Muscle layer of duodenum (tissue), 2 donors: ENCODE results near the gene OR4K17.
"Not testable (repeated sequence)": the region's sequence is repeated elsewhere in the genome, so short reads cannot be mapped to it uniquely, and the experiment has no call there.

Experiments used
- H3K27ac ChIP-seq: one replicate; pipeline ENCODE4 v1.7.0; 2013; ENCODE audit warnings: mild to moderate bottlenecking, low read length
- H3K27me3 ChIP-seq: one replicate; pipeline ENCODE4 v1.7.0; 2013; ENCODE audit warnings: low read depth, mild to moderate bottlenecking, control low read depth, low read length
- H3K36me3 ChIP-seq, 2 donors: one replicate each; pipeline ENCODE4 v1.7.0; 2013; ENCODE audit warnings: low read length in 2 of 2, control low read depth in 1 of 2, mild to moderate bottlenecking in 1 of 2; ENCODE audit not compliant: insufficient read depth in 2 of 2, control insufficient read depth in 1 of 2
- H3K4me1 ChIP-seq, 2 donors: one replicate each; pipeline ENCODE4 v1.7.0; 2013; ENCODE audit warnings: low read length in 2 of 2, mild to moderate bottlenecking in 2 of 2, control low read depth in 1 of 2, moderate library complexity in 1 of 2; ENCODE audit not compliant: insufficient read depth in 2 of 2, control insufficient read depth in 1 of 2
- H3K4me3 ChIP-seq, 2 donors: one replicate each; pipeline ENCODE4 v1.7.0; 2013; ENCODE audit warnings: low read length in 2 of 2, low read depth in 1 of 2, mild to moderate bottlenecking in 1 of 2
- H3K9me3 ChIP-seq, 2 donors: one replicate each; pipeline ENCODE4 v1.7.0; 2013; ENCODE audit warnings: low read length in 2 of 2, control low read depth in 1 of 2, mild to moderate bottlenecking in 1 of 2; ENCODE audit not compliant: control insufficient read depth in 1 of 2
- donor health status: healthy.

The OR4K17 gene, protein sequence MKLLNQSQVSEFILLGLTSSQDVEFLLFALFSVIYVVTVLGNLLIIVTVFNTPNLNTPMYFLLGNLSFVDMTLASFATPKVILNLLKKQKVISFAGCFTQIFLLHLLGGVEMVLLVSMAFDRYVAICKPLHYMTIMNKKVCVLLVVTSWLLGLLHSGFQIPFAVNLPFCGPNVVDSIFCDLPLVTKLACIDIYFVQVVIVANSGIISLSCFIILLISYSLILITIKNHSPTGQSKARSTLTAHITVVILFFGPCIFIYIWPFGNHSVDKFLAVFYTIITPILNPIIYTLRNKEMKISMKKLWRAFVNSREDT

GRCh38 chr14:20110438-20110837, at the start of gene OR4K17:
Gene OR4K17, plus strand, starts transcription at chr14:20110739. Its CDS starts 6,761 bp downstream, at chr14:20117500.
- no peaks in the 10 kb centered on the region for H3K27me3 ChIP-seq
- H3K4me3 ChIP-seq, result no peak within 1 kb of the TSS
- H3K9me3 ChIP-seq, result no peaks in the 10 kb centered on the region
- no peak within 1 kb of the TSS for H3K27ac ChIP-seq
- no peaks in the 10 kb centered on the region for H3K4me1 ChIP-seq
- H3K36me3 ChIP-seq, result no peaks in the 10 kb centered on the region

DNA sequence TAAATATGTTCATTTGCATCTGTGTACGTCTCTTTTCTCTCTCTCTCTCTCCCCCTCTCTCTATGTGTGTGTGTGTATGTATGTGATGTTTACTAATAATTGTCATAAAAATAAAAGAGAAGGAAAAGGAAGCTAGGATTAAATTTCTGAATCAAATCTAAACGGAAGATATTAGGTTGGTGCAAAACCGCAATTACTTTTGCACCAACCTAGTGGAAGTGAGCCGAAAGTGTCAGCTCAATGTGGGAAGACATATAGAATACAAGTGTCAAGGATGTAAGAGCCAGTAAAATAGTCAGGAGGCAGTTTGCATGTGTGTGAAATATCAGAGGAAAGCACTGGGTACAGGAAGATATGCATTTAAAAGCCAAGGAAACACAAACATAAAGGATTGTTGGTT, 18.5 kb upstream of the OR4K17 start:
- no peaks in the 10 kb centered on the region for H3K36me3 ChIP-seq
- no peak overlapping the region for H3K4me3 ChIP-seq
- no peaks in the 10 kb centered on the region for H3K9me3 ChIP-seq
- H3K27me3 ChIP-seq, result no peaks in the 10 kb centered on the region
- no peak overlapping the region for H3K27ac ChIP-seq
- no peaks in the 10 kb centered on the region for H3K4me1 ChIP-seq

DNA sequence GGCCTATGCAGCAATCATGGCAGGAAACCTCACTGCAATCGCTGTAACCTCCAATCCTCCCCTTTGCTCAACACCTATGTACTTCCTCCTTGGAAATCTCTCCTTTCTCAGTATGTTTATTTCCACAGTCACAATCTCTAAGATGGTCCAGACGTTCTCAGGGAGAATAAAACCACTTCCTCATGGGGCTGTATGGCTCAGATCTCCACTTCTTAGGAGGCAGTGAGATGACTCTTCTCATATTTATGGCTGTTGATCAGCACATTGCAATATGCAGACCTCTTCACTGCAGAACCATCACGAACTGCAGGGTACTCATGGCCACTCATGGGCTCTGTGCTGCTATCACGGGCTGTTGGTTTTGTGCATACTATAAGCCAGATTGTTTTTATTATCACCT, 17.1 kb upstream of the OR4K17 start:
- no peaks in the 10 kb centered on the region for H3K27me3 ChIP-seq
- no peak overlapping the region for H3K27ac ChIP-seq
- H3K9me3 ChIP-seq, result no peaks in the 10 kb centered on the region
- H3K4me1 ChIP-seq, result no peaks in the 10 kb centered on the region
- H3K4me3 ChIP-seq, result no peak overlapping the region
- H3K36me3 ChIP-seq, result no peaks in the 10 kb centered on the region

DNA sequence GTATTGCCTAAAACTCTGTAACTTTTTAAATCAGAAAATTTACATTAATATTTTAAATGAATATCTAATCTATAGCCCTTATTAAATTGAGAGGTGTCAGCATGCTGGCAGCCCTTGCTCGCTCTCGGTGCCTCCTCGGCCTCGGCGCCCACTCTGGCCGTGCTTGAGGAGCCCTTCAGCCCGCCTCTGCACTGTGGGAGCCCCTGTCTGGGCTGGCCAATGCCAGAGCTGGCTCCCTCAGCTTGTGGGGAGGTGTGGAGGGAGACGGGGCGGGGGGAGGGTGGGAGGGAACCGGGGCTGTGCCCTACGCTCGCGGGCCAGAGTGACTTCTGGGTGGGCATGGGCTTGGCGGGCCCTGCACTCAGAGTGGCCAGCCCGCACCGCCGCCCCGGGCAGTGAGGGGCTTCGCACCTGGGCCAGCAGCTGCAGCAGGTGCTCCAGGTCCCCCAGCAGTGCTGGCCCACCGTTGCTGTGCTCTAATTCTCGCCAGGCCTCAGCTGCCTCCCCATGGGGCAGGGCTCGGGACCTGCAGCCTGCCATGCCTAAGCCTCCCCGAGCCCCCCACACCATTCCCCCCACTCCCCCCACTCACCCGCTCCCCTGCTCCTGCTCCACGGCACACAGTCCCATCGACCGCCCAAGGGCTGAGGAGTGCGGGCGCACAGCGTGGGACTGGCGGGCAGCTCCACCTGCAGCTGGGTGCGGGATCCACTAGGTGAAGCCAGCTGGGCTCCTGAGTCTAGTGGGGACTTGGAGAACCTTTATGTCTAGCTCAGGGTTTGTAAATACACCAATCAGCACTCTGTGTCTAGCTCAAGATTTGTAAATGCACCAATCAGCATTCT, 11.4 kb upstream of the OR4K17 start:
- H3K27me3 ChIP-seq, H3K36me3 ChIP-seq: not testable (repeated sequence)

DNA sequence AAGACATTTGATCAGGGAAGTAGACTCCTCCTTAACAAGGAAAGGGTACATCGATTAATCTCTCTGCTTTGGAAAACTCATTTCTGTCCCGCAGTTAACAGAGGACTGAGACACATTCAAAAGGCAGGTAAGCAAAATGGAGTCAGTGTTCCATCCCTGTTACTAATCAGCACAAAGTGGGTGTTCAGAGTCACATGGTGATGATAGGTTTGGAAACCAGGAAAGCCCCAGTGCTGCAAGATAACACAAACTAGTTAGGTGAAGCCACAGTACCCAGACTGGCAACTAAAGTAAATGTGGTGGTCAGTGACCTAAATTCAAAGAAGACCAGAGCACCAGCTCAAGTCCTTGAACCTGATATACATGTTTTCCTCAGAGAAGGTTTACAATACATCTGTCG, 1.8 kb downstream of the OR4K17 start:
- Histone ChIP-seq H3K4me1 (no peaks in the 10 kb centered on the region), H3K36me3 (no peaks in the 10 kb centered on the region), H3K27me3 (no peaks in the 10 kb centered on the region), H3K27ac (no peak overlapping the region), H3K4me3 (no peak overlapping the region), H3K9me3 (peaks cover 0 to 6% of the 10 kb centered on the region in 2 donors)

More for the DNA sequence above, 11.4 kb upstream of the OR4K17 start:
- not testable (repeated sequence) for H3K4me1 ChIP-seq, H3K9me3 ChIP-seq, H3K27ac ChIP-seq, H3K4me3 ChIP-seq

DNA sequence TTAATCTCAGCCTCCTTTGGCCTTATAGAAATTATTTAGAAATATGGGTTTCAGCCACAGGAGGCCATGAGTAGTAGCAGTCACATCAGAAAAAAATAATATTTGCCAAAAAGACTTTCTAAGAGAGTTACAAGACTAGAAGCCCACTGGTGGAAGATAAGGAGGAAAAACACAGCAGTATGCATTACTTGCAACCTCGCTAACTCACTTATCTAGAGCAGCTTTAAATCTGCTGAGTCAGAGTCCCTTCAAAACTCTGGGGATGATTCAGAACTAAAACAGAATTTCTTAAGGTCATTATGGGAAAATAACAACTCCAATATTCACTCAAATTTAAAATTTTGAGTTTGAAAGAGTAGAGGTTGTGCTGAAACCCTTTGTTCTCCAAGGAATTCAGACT, 6.2 kb downstream of the OR4K17 start:
- Histone ChIP-seq H3K9me3 (peaks cover 0 to 15% of the 10 kb centered on the region in 2 donors), H3K4me3 (no peak overlapping the region), H3K27me3 (no peaks in the 10 kb centered on the region), H3K27ac (no peak overlapping the region), H3K36me3 (no peaks in the 10 kb centered on the region), H3K4me1 (no peaks in the 10 kb centered on the region)

DNA sequence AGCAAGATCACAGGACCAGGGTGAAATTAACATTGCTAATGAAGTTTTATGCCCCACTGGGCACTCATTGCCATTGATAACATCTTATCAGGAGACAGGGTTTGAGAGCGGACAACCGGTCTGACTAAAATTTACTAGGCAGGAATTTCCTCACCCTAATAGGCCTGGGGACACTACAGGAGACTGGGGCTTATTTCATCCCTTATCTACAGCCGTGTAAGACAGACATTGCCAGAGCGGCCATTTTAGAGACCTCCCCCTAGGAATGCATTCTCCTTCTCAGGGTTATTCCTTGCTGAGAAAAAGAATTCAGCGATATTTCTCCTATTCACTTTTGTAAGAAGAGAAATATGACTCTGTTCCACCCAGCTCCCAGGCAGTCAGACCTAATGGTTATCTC, 8.3 kb downstream of the OR4K17 start:
- Histone ChIP-seq H3K27ac (no peak overlapping the region), H3K36me3 (no peaks in the 10 kb centered on the region), H3K27me3 (no peaks in the 10 kb centered on the region), H3K4me1 (no peaks in the 10 kb centered on the region), H3K4me3 (no peak overlapping the region), H3K9me3 (peaks cover 0 to 18% of the 10 kb centered on the region in 2 donors)

GRCh38 chr14:20138520-20138919, 28.0 kb downstream of the OR4K17 start, which contains the start of gene OR4N5:
Gene OR4N5, plus strand, starts transcription at chr14:20138820. Its CDS starts 4,916 bp downstream, at chr14:20143736.
- H3K27ac ChIP-seq, result no peak within 1 kb of the TSS
- no peaks in the 10 kb centered on the region for H3K27me3 ChIP-seq
- H3K9me3 ChIP-seq, result no peaks in the 10 kb centered on the region
- no peaks in the 10 kb centered on the region for H3K4me1 ChIP-seq
- no peaks in the 10 kb centered on the region for H3K36me3 ChIP-seq
- no peak within 1 kb of the TSS for H3K4me3 ChIP-seq

DNA sequence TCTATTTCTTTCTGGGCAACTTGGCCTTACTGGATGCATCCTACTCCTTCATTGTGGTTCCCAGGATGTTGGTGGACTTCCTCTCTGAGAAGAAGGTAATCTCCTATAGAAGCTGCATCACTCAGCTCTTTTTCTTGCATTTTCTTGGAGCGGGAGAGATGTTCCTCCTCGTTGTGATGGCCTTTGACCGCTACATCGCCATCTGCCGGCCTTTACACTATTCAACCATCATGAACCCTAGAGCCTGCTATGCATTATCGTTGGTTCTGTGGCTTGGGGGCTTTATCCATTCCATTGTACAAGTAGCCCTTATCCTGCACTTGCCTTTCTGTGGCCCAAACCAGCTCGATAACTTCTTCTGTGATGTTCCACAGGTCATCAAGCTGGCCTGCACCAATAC, 33.4 kb downstream of the OR4K17 start:
- Histone ChIP-seq H3K36me3 (no peaks in the 10 kb centered on the region), H3K4me3 (no peak overlapping the region), H3K9me3 (no peaks in the 10 kb centered on the region), H3K4me1 (no peaks in the 10 kb centered on the region), H3K27me3 (no peaks in the 10 kb centered on the region), H3K27ac (no peak overlapping the region)

- H3K36me3 ChIP-seq, result no peaks in the 10 kb centered on the region
- no peaks in the 10 kb centered on the region for H3K27me3 ChIP-seq
- no peak overlapping the region for H3K4me3 ChIP-seq
- H3K9me3 ChIP-seq, result peaks cover 0 to under 1% of the 10 kb centered on the region in 2 donors
- H3K4me1 ChIP-seq, result no peaks in the 10 kb centered on the region
- no peak overlapping the region for H3K27ac ChIP-seq
Observed at GRCh38 chr14:20144820-20145219, 34.3 kb downstream of the OR4K17 start.

DNA sequence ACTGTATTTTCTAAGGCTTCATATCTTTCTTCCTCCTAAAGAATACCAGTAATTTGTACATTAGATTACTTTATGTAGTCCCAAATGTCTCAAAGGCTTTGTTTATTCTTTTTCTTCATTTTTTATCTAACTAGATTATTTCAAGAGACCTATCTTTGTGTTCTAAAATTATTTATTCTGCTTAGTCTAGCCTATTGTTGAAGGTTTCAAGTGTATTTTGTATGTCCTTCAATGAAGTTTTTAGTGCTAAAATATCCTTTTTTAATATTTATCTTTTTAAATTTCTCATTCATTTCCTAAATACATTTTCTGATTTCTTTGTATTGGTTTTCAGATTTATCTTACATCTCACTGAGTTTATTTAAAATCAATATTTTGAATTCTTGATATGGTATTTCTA, 53.9 kb downstream of the OR4K17 start:
- Histone ChIP-seq H3K36me3 (no peaks in the 10 kb centered on the region), H3K4me1 (no peaks in the 10 kb centered on the region), H3K27me3 (no peaks in the 10 kb centered on the region), H3K27ac (no peak overlapping the region), H3K4me3 (no peak overlapping the region), H3K9me3 (peaks cover 0 to 18% of the 10 kb centered on the region in 2 donors)
